Neural progenitor cell (in vitro differentiated cells): ENCODE measurements around the gene SLC50A1. TPM values are rescaled to one million over a fixed set of nuclear protein-coding genes. Genes with fewer than 3 reads are reported as not detected.
"Not testable (repeated sequence)": the region's sequence is repeated elsewhere in the genome, so short reads cannot be mapped to it uniquely, and the experiment has no call there.

Experiments used
- DNase-seq: peaks from one replicate; pipeline ENCODE4 v3.0.0-alpha.2; 2016; ENCODE audit warnings: low spot score
- H2AFZ ChIP-seq: fragments of 200-600 bp; sonication (generic); replicated peaks from 2 replicates; pipeline ENCODE4 v1.6.1; 2016; ENCODE audit warnings: antibody characterized with exemption
- H3F3A ChIP-seq: fragments of 200-600 bp; sonication (generic); 2 replicates; pipeline ENCODE4 v1.6.1; 2016; ENCODE audit warnings: antibody characterized with exemption, low read depth
- H3K27ac ChIP-seq: fragments of 200-600 bp; sonication (generic); 2 replicates; pipeline ENCODE4 v1.5.1; 2016; ENCODE audit warnings: mild to moderate bottlenecking
- H3K27me3 ChIP-seq: fragments of 200-600 bp; sonication (generic); 2 replicates; pipeline ENCODE4 v1.6.1; 2016; ENCODE audit warnings: mild to moderate bottlenecking, moderate library complexity
- H3K36me3 ChIP-seq: fragments of 200-600 bp; sonication (generic); 2 replicates; pipeline ENCODE4 v1.5.1; 2016
- H3K4me1 ChIP-seq: fragments of 200-600 bp; sonication (generic); 2 replicates; pipeline ENCODE4 v1.6.1; 2016; ENCODE audit warnings: mixed run types
- H3K4me2 ChIP-seq: fragments of 200-600 bp; sonication (generic); 2 replicates; pipeline ENCODE4 v1.6.1; 2016
- H3K4me3 ChIP-seq: fragments of 200-600 bp; sonication (generic); 2 replicates; pipeline ENCODE4 v1.5.1; 2016
- H3K79me2 ChIP-seq: fragments of 200-600 bp; sonication (generic); 2 replicates; pipeline ENCODE4 v1.6.1; 2016; ENCODE audit warnings: low read depth
- H3K9ac ChIP-seq: fragments of 200-600 bp; sonication (generic); 2 replicates; pipeline ENCODE4 v1.6.1; 2016
- H3K9me3 ChIP-seq: fragments of 200-600 bp; sonication (generic); 2 replicates; pipeline ENCODE4 v1.5.1; 2016; ENCODE audit warnings: low read depth
- H4K20me1 ChIP-seq: fragments of 200-600 bp; sonication (generic); 2 replicates; pipeline ENCODE4 v1.6.1; 2016; ENCODE audit warnings: low read depth
- H3K27ac Mint-ChIP-seq: 3 replicates; pipeline ENCODE4 v1.8.0; 2021; ENCODE audit warnings: mixed read lengths
- H3K27me3 Mint-ChIP-seq: 2 replicates; pipeline ENCODE4 v1.8.0; 2022; ENCODE audit warnings: low read depth, mild to moderate bottlenecking, inconsistent platforms, moderate library complexity, mixed read lengths; ENCODE audit not compliant: insufficient read depth
- H3K36me3 Mint-ChIP-seq: 3 replicates; pipeline ENCODE4 v1.8.0; 2021; ENCODE audit warnings: mixed read lengths
- H3K4me1 Mint-ChIP-seq: 3 replicates; pipeline ENCODE4 v1.8.0; 2021; ENCODE audit warnings: mixed read lengths
- H3K4me3 Mint-ChIP-seq: 3 replicates; pipeline ENCODE4 v1.8.0; 2021; ENCODE audit warnings: mild to moderate bottlenecking, moderate library complexity, mixed read lengths
- H3K9me3 Mint-ChIP-seq: 3 replicates; pipeline ENCODE4 v1.8.0; 2020; ENCODE audit warnings: mixed read lengths
- CTCF ChIP-seq: fragments of 200-600 bp; sonication (generic); IDR thresholded peaks from 2 replicates; pipeline ENCODE4 v1.5.1; 2017; ENCODE audit warnings: antibody characterized with exemption, mild to moderate bottlenecking
- EZH2 ChIP-seq: fragments of 200-600 bp; sonication (generic); IDR thresholded peaks from 2 replicates; pipeline ENCODE4 v1.6.1; 2017; ENCODE audit warnings: antibody characterized with exemption, mild to moderate bottlenecking, moderate library complexity
- EZH2phosphoT487 ChIP-seq: fragments of 200-600 bp; sonication (generic); IDR thresholded peaks from 2 replicates; pipeline ENCODE4 v1.6.1; 2017; ENCODE audit warnings: antibody characterized with exemption
- total RNA-seq: library from RNA; depleted of rRNA; stranded (reverse); fragments of >200 nt; gene quantifications from 2 replicates; pipeline ENCODE4 v1.2.3, GENCODE V29; 2015; ENCODE audit warnings: low replicate concordance

SLC50A1 gene
- total RNA-seq, 1 donor from 2014 or later = 14.4 TPM

- Histone ChIP-seq H4K20me1 (no peaks in the 10 kb centered on the region), H3K36me3 (no peaks in the 10 kb centered on the region), H3K79me2 (peaks cover 1% of the 10 kb centered on the region), H3K27ac (peak overlapping the region; percentile 76), H3K9ac (no peak overlapping the region), H3K4me2 (peak overlapping the region; percentile 73), H3F3A (peaks cover 48% of the 10 kb centered on the region), H2AFZ (peak overlapping the region; percentile 38), H3K9me3 (no peaks in the 10 kb centered on the region), H3K27me3 (no peaks in the 10 kb centered on the region), H3K4me3 (no peak overlapping the region), H3K4me1 (peaks cover 19% of the 10 kb centered on the region)
- peak overlapping the region; percentile 69 for H3K27ac Mint-ChIP-seq
- H3K4me3 Mint-ChIP-seq = peak overlapping the region; percentile 60
- peaks cover 13% of the 10 kb centered on the region for H3K27me3 Mint-ChIP-seq
- peaks cover 13% of the 10 kb centered on the region for H3K9me3 Mint-ChIP-seq
- TF ChIP-seq CTCF (no peak), EZH2phosphoT487 (no peak), EZH2 (no peak)
- DNase-seq = peak; percentile 69
- peaks cover 23% of the 10 kb centered on the region for H3K4me1 Mint-ChIP-seq
- H3K36me3 Mint-ChIP-seq = peaks cover 4% of the 10 kb centered on the region
Measured at GRCh38 chr1:155166051-155166470, 30.4 kb downstream of the SLC50A1 start.

- H3K9me3 ChIP-seq = no peaks in the 10 kb centered on the region
- peak; percentile 78 for DNase-seq
- no peaks in the 10 kb centered on the region for H3K27me3 ChIP-seq
- H3K4me1 ChIP-seq = peaks cover 19% of the 10 kb centered on the region
- H4K20me1 ChIP-seq = no peaks in the 10 kb centered on the region
- H3K4me2 ChIP-seq = peak overlapping the region; percentile 73
- peaks cover 7% of the 10 kb centered on the region for H3K79me2 ChIP-seq
- H3K4me1 Mint-ChIP-seq = peaks cover 23% of the 10 kb centered on the region
- H3K27me3 Mint-ChIP-seq = peaks cover 13% of the 10 kb centered on the region
- peaks cover 50% of the 10 kb centered on the region for H3F3A ChIP-seq
- H3K36me3 Mint-ChIP-seq = peaks cover 4% of the 10 kb centered on the region
- H3K9me3 Mint-ChIP-seq = peaks cover 13% of the 10 kb centered on the region
- H3K4me3 Mint-ChIP-seq = peak overlapping the region; percentile 84
- peak overlapping the region; percentile 76 for H3K27ac ChIP-seq
- no peak overlapping the region for H3K9ac ChIP-seq
- no peak for TF ChIP-seq EZH2phosphoT487
- TF ChIP-seq CTCF = no peak
- no peak for TF ChIP-seq EZH2
- H3K36me3 ChIP-seq = no peaks in the 10 kb centered on the region
- peak overlapping the region; percentile 69 for H3K27ac Mint-ChIP-seq
- peak overlapping the region; percentile 38 for H2AFZ ChIP-seq
- H3K4me3 ChIP-seq = no peak overlapping the region
Measured at GRCh38 chr1:155166471-155167165, 31.0 kb downstream of the SLC50A1 start.

- H3K9ac ChIP-seq = no peak overlapping the region
- peaks cover 29% of the 10 kb centered on the region for H3K4me1 Mint-ChIP-seq
- peak overlapping the region; percentile 72 for H3K27ac Mint-ChIP-seq
- H3F3A ChIP-seq = peaks cover 59% of the 10 kb centered on the region
- no peaks in the 10 kb centered on the region for H3K9me3 ChIP-seq
- H3K36me3 Mint-ChIP-seq = peaks cover 4% of the 10 kb centered on the region
- peak overlapping the region; percentile 73 for H3K4me2 ChIP-seq
- TF ChIP-seq EZH2 (no peak), EZH2phosphoT487 (no peak), CTCF (peak; percentile 89)
- no peak overlapping the region for H3K27ac ChIP-seq
- peaks cover 25% of the 10 kb centered on the region for H3K4me1 ChIP-seq
- H3K36me3 ChIP-seq = no peaks in the 10 kb centered on the region
- peaks cover 15% of the 10 kb centered on the region for H3K79me2 ChIP-seq
- H3K9me3 Mint-ChIP-seq = peaks cover 13% of the 10 kb centered on the region
- peaks cover 16% of the 10 kb centered on the region for H3K27me3 Mint-ChIP-seq
- peak; percentile 96 for DNase-seq
- H3K4me3 Mint-ChIP-seq = peak overlapping the region; percentile 84
- H4K20me1 ChIP-seq = no peaks in the 10 kb centered on the region
- H3K4me3 ChIP-seq = peak overlapping the region; percentile 43
- H3K27me3 ChIP-seq = no peaks in the 10 kb centered on the region
- peak overlapping the region; percentile 75 for H2AFZ ChIP-seq
Measured at GRCh38 chr1:155167166-155168104, 31.8 kb downstream of the SLC50A1 start.

GRCh38 chr1:155168105-155168445 lies 32.4 kb downstream of the SLC50A1 start:
- not testable (repeated sequence) for H3K27me3 ChIP-seq, H3K36me3 Mint-ChIP-seq, H3K36me3 ChIP-seq, DNase-seq, H3K4me3 ChIP-seq, H3K9ac ChIP-seq, H3K27ac ChIP-seq, H3K9me3 ChIP-seq, H3K27ac Mint-ChIP-seq, H2AFZ ChIP-seq, H4K20me1 ChIP-seq
- peaks cover 18% of the 10 kb centered on the region for H3K27me3 Mint-ChIP-seq
- H3K9me3 Mint-ChIP-seq = peaks cover 13% of the 10 kb centered on the region
- H3K4me1 Mint-ChIP-seq = peaks cover 31% of the 10 kb centered on the region
- peaks cover 18% of the 10 kb centered on the region for H3K79me2 ChIP-seq
- H3K4me3 Mint-ChIP-seq = peak overlapping the region; percentile 84
- H3K4me2 ChIP-seq = peak overlapping the region; percentile 73
- peaks cover 27% of the 10 kb centered on the region for H3K4me1 ChIP-seq
- peaks cover 65% of the 10 kb centered on the region for H3F3A ChIP-seq
